ENCODE measurements around the gene TFPI2.
"Not testable (repeated sequence)": the region's sequence is repeated elsewhere in the genome, so short reads cannot be mapped to it uniquely, and the experiment has no call there.

The TFPI2 gene, protein sequence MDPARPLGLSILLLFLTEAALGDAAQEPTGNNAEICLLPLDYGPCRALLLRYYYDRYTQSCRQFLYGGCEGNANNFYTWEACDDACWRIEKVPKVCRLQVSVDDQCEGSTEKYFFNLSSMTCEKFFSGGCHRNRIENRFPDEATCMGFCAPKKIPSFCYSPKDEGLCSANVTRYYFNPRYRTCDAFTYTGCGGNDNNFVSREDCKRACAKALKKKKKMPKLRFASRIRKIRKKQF

DNA sequence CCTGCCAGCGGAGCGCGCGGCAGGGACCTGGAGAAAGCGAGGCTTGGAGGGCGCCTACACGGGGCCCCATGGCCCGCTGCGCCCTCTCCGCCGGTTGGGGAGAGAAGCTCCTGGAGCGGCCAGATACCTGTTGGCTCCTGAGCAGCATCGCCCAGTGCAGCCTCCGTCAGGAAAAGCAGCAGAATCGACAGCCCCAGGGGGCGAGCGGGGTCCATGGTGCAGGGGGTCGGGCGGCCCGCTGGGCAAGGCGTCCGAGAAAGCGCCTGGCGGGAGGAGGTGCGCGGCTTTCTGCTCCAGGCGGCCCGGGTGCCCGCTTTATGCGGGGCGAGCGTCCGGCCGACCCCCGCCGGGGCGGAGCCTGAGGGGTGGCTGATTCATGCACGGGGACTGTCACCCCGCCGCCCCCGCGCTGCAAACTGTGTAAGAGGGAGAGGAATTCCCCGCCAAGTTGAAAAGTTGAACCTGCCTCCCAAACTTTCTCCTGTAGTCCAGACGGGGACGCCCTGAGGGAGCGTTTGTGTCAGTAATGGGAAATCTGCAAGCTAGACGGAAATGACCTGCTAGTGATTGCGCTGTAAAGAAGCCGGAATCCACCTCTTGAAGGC lies at the start of gene TFPI2:
TFPI2 (minus strand) TSS at position 290 of the 605 bp plus-strand sequence; CDS start at position 215, 75 bp downstream.
- peak; percentile 66 for DNase-seq (ENCODE audit: low spot score)

DNA sequence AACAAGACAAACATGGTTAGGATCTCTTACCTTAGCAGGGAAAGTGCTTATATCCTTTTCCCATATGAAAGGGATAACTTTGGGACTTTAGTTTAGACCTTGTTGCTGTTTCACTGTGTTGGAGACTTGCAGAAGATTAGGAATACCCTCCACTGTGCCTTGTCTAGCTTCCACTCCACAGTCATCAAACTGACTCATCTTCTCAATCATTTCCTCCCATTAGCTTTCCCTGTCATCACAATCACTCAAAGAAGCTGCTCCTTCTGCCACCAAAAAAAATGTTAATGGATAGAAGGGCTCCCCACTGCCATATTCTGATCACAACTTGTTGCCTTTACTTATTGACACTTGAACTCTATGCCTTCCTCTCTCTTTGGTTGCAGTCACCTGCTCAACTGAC lies 47.7 kb upstream of the TFPI2 start:
- no peak for DNase-seq (ENCODE audit: low spot score)

DNA sequence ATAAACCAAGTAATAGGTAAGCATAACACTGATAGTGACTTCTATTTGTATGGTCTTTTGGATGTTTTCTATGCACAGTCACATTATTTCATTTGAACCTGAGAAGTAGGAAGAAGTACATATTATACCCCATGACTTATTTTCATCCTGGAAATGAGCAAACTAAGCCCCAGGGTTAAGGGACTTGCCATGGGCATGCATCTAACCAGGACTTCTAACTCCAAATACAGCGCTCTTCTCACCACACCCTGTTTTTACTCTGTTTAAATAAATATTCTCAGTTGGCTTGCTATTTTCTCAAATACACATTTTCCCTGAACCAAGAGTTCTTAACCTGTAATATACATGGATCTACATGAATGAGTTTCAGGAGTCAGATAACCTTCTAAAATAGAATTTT lies 47.3 kb upstream of the TFPI2 start:
- DNase-seq (ENCODE audit: low spot score), result no peak

DNA sequence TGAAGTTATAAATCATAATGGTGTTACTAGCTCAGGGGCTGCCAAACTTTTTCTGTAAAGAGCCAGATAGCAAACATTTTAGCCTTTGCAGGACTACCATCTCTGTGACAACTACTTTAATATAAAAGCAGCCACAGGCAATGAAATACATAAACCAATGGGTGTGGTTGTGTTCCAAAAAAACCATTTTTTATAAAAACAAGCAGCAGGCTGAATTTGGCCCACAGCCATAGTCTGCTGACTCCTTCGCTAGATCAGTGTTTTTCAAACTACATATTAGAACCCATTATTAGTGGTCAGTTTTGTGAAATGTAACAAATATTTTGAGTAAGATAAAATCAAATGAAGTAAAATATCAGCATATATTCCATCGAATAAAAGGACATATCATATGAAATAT lies 44.5 kb upstream of the TFPI2 start:
- DNase-seq (ENCODE audit: low spot score), result no peak

DNA sequence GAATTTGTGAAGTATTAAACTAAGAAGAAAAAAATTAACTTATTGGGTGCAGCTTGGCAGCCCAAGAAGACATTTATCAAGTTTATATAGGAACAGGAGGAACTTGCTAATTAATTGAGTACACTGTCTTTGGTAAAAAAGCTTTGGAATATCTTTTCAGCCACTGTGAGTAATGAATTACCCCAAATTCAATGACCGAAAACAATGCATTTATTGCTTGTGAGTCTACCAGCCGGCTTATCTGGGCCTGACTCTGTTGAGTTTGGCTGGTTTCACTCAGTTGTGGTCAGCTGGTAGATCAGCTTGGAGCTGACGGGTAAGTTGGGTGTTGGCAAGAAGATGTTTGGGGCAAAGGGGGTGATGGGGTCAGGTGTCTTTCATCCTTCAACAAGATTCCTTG lies 42.6 kb upstream of the TFPI2 start:
- no peak for DNase-seq (ENCODE audit: low spot score)

DNA sequence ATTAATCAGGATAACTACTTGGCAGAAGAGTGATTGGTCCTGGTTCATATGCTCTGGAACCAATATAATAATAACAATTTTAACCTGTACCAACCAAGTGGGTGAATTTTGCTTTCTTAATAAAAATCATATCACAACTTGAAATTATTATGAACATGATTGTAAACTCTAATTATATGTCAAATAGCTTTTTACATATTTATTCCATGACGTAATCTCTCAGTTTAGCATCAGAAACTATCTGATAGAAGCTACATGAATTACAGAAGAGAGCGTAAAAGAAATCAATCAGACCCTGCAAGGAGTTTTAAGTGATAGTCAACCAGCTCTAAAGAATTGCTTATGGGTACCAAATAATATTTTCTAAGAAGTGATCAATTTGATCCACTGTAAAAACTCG lies 41.1 kb upstream of the TFPI2 start:
- DNase-seq (ENCODE audit: low spot score), result no peak

DNA sequence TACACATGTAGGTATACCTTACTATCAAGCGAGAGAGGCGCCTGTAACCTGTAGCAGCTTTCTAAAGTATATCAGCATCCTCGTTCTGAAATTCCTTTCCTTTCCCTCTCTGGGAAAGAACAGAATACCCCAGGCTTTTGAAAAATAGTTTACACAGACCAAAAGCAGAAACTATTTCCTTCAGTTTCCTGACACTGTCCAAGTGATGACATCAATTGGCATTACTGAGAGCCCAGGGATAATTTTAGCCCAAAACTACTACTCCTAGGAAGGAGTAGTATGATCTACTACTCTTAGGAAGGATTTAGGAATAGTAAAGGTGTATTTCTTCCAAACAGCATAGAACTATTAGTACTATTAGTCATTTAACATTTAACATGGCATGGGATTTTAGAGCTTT lies 37.0 kb upstream of the TFPI2 start:
- no peak for DNase-seq (ENCODE audit: low spot score)

DNA sequence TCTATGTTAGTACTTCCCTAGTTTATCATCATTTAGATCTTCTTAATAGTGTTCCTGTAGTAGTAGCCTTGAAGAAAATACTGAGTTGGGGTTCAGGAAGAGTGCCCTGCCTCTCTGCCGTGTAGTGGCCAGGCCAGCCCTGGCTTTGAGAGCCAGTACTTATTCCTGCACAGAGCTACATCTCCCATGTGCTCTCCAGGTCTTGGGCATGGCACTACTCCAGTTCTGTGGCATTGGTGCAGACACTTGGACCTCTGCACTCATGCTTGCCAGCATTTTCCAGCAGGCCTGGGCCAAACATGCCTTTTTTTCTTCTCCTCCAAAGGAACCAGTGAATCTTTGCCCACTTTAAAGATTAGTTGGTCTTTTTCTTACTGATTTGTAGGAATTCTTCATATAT lies 36.2 kb upstream of the TFPI2 start:
- no peak for DNase-seq (ENCODE audit: low spot score)

DNA sequence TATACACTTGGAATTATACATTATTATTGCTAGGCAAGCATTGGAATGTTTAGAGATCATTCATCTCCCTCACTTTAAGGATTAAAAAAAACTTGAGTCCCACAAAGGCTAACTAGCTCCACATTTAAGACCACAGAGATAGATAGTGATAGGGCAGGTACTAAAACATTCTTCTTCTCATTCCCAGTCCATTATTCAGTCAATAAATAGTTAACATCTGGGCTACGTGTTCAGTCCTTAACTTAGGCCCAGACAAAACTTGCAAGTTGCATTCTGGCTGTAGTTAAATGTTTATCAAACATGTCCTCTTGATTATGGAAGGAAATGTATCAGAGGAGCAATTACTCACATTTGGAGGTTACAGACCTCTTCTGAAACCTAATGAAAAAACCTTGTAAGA lies 33.4 kb upstream of the TFPI2 start:
- DNase-seq (ENCODE audit: low spot score), result no peak

DNA sequence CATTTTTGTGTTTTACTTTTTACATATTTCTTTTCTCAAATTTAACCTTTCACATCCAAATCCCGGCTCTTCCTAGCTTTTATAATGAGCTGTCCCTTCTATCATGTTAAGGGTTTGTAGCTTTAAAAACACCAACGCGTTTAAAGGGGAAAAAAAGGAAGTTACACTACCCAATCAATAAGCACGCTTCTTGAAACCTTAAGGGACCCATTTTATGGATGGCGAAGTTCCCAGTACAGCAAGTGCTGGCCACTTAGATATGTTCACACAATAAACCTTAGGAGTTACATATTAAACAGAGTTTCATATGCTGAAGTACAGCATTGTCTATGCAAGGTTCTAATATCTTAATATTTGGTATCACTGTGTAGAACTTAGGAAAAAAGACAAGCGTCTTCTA lies 32.7 kb upstream of the TFPI2 start:
- no peak for DNase-seq (ENCODE audit: low spot score)

DNA sequence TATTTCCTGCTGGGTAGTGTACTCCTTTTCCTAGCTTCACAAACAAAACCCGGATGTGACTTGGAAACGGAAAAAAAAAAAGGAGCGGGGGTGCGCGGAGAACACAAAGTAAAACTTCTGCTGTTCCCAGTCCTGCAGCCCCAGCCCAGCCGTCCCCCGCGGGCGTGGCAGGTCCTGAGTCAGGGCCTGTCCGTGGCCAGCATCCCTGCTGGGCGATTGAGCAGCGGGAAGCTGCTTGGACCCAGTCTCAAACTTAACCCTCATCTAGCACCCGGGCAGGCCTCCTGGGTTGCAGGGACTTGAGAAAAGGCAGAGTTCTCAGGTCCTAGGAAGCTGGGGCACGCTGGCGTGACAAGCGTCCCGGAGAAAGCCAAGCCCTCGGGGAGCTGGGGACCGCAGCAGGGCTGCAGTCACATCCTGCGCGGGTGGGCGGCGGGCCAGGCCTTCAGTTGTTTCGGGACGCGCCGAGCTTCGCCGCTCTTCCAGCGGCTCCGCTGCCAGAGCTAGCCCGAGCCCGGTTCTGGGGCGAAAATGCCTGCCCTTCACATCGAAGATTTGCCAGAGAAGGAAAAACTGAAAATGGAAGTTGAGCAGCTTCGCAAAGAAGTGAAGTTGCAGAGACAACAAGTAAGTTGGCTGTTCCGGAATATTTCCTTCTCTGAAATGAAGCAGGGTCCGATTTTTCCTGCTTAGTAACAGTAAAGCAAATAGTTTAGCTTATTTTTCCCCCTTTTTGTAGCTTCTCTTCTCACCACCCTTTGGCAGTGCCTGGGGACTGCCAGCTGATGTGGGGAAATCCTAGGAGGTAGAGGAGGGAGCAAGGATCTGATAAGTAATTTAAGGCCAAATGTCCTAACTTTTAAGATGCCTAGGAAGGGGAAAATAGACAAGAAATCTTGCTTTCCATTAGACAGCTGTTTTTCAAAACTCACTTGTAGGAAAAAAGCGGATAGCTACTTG lies 31.3 kb upstream of the TFPI2 start, which contains the start of gene GNG11:
GNG11 (plus strand) TSS at position 129 of the 960 bp plus-strand sequence; CDS start at position 532, 403 bp downstream.
- DNase-seq (ENCODE audit: low spot score), result peak; percentile 87

DNA sequence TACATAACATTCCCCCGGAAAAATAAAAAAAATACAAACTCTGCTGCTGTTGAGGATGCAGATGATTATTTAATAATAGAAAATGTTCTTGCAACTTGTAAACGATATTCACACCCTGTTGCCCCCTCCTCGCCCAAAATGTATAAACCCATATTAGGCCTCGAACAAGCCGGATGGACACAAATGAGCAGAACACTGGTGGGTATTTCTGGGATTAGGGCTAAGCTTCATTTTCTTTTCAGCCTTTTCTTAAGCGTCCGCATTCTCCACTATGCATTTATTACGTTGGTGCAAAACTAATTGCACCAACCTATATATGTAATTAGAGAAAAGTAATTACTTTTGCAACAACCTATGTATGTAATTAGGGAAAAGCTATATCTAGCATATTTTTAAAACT lies 30.6 kb upstream of the TFPI2 start:
- DNase-seq (ENCODE audit: low spot score), result no peak

DNA sequence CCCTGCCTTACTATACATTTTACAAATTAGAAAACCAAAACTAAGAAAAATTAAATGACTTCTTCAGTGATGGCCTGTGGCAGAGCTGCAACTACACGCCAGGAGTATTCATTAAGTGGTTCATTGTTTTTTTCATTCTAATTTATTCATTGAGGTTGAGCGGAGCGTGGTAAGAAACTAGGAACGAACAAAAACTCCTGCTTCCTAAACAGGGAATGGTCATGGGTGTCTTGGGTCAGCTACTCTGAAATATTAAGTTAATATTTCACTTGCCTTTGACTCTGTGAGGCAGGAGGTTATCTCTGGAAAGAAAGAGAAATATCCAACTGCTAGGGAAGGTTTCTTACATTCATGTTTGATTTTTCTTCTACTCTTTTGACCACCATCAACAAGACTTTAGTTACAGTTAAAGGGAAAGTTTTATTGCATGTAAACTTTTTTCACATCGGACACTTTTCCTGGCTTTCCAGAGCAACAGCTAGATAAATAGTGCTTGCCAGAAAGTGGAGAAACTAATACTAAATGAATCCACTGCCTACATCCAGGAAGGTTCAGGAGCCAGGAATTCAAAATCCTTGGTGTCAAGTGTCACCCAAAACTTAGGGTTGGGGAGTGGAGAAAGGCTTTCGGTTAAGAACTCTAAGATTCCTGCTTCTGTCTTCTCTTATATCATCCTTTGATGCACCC lies 30.1 kb upstream of the TFPI2 start:
- DNase-seq (ENCODE audit: low spot score), result no peak

DNA sequence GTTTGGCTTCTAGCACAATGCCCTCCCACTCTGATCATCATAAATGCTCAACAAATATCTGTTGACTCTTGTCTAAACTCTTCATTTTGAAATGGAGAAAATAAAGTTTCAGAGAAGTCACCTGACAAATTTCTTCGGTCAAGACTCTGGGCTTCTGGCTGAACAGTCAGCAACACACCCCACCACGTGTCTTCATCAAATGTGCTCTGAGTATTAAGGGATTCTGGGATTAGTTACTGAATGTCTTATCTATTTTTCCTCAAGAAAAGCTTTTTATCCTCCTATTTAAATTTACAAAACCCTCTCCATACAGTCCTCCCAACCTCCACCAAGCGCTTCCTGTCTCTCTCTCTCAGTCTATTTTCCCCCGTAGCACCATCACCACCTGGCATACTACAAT lies 25.8 kb upstream of the TFPI2 start:
- DNase-seq (ENCODE audit: low spot score), result not testable (repeated sequence)

DNA sequence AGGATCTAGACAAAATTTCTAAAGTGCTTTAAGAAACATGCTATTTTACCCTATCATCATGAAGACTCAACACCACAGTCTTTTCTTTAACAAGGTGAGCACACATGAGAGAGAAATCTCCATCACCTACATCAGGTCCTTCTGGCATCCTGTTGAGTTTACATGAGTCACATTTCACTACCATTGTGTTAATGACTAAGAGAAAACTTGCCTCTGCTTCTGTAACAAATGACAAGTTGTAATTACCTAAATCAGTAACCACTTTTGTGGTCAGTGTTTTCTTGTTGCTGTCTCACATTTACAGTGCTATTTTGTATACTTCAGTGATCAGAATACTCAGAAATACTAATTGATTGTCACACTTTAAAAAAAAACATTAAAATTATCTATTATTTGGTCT lies 25.3 kb upstream of the TFPI2 start:
- not testable (repeated sequence) for DNase-seq (ENCODE audit: low spot score)

DNA sequence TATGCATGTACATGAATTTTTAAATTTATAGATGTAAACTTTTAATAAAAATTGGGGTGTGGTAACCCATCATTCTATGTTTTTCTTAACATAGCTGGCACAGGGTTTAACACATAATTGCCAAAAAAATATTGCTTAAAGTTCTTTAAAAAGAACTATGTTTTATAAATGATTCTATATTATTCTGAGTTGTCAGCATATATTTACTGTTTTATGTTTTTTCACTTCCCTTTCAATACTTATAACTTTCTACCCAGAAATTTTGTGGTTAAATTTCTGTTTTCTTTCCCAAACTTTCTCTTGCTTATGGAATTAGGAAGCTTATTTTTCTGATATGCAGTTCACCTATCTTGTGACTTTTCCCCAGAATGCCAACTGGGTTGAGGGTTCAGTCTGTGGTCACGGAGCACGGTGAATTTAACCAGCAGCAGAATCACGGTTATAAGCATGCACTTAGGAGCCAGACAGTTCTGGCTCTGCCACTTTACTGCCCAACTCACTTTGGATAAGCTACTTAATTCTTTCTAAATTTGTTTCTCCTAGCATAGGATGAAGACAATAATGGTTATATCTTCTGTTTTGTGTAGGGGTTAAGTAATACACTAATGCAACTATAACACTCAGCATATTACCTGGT lies 24.8 kb upstream of the TFPI2 start:
- not testable (repeated sequence) for DNase-seq (ENCODE audit: low spot score)

DNA sequence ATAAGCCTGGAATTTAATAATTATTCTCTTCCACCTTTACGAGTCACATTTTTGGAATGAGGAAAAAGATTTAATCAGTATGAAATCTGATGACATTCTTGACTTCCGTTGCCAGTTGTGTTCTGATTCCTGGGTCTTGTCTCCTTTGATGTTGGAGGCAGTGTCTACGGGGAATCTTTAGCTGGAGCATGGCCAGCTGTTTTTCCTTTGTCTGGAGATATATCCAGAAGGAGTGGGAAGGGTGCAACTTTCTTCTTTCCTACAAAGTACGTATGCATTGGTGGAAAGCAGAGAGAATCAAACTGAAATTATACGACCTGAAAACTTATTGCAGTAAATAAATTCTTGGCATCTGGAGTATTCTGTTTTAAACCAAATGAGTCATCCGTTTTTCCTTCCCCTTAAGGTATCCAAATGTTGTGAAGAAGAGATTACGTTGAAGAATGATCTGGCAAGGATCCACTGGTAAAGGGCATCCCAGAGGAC lies 24.1 kb upstream of the TFPI2 start:
- no peak for DNase-seq (ENCODE audit: low spot score)

DNA sequence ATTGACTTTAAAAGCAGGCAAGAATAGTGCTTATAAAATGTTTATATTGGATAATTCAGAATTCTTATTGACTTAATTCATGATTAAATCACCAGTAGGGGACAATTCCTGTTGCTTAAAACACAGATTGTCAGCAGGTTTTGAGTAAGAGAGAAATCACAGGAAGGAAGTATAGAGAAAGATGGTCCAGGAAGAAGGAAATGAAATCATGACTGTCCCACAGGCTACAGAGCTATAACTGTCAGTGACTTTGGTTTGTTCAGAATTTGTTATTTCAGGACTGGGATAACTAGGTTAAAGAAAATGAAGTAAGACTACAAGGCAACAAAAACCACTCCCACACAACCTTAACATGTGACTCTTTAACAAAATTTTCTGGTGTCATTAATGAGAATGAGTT lies 22.6 kb upstream of the TFPI2 start:
- no peak for DNase-seq (ENCODE audit: low spot score)

DNA sequence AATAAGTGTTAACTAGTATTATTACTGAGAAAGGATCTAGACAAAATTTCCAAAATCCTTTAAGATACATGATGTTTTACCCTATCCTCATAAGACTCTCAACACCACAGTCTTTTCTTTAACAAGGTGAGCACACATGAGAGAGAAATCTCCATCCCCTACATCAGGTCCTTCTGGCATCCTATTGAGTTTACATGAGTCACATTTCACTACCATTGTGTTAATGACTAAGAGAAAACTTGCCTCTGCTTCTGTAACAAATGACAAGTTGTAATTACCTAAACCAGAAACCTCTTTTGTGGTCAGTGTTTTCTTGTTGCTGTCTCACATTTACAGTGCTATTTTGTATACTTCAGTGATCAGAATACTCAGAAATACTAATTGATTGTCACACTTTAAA lies 21.1 kb upstream of the TFPI2 start:
- not testable (repeated sequence) for DNase-seq (ENCODE audit: low spot score)

DNA sequence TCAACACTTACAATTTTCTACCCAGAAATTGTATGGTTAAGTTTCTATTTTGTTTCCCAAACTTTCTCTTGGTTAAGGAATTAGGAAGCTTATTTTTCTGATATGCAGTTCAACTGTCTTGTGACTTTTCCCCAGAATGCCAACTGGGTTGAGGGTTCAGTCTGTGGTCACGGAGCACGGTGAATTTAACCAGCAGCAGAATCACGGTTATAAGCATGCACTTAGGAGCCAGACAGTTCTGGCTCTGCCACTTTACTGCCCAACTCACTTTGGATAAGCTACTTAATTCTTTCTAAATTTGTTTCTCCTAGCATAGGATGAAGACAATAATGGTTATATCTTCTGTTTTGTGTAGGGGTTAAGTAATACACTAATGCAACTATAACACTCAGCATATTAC lies 20.7 kb upstream of the TFPI2 start:
- DNase-seq (ENCODE audit: low spot score), result not testable (repeated sequence)
